Esophagus (tissue), 2 donors: ENCODE results near the gene KCNJ16. TPM values are rescaled to one million over a fixed set of nuclear protein-coding genes. Genes with fewer than 3 reads are reported as not detected.

ENCODE experiments used
- H3K27ac ChIP-seq, 2 donors: one replicate each; pipeline ENCODE4 v1.5.1; 2013; ENCODE audit warnings: low read depth in 2 of 2, mild to moderate bottlenecking in 2 of 2, inconsistent platforms in 1 of 2, low read length in 1 of 2, moderate library complexity in 1 of 2
- H3K27me3 ChIP-seq, 2 donors: one replicate each; pipeline ENCODE4 v1.6.1; 2013; ENCODE audit warnings: low read length in 2 of 2, control low read depth in 1 of 2, mild to moderate bottlenecking in 1 of 2; ENCODE audit not compliant: insufficient read depth in 2 of 2, control insufficient read depth in 1 of 2
- H3K36me3 ChIP-seq, 2 donors: one replicate each; pipeline ENCODE4 v1.6.1; 2013; ENCODE audit warnings: low read length in 1 of 2; ENCODE audit not compliant: control insufficient read depth in 2 of 2, insufficient read depth in 2 of 2
- H3K4me1 ChIP-seq, 2 donors: one replicate each; pipeline ENCODE4 v1.6.1; 2013; ENCODE audit warnings: low read length in 1 of 2; ENCODE audit not compliant: control insufficient read depth in 2 of 2, insufficient read depth in 2 of 2
- H3K4me3 ChIP-seq, 2 donors: one replicate each; pipeline ENCODE4 v1.5.1; 2013; ENCODE audit warnings: low read length in 2 of 2, mild to moderate bottlenecking in 2 of 2, low read depth in 1 of 2, moderate library complexity in 1 of 2
- H3K9me3 ChIP-seq, 2 donors: one replicate each; pipeline ENCODE4 v1.6.1; 2013; ENCODE audit warnings: mild to moderate bottlenecking in 2 of 2, low read depth in 1 of 2, low read length in 1 of 2, moderate library complexity in 1 of 2; ENCODE audit not compliant: control insufficient read depth in 2 of 2, insufficient read depth in 1 of 2
- WGBS, 2 donors: extraction: QIAGEN DNeasy Blood & Tissue Kit; methylation state at CpG; one replicate each; pipeline ENCODE4 v1.1.7; 2013; 5-methylcytosine and 5-hydroxymethylcytosine counted together
- polyA plus RNA-seq, 2 donors: library from polyadenylated mRNA; stranded (reverse); fragments of 200-250 nt; gene quantifications; one replicate each; pipeline ENCODE4 v1.2.3, GENCODE V29; 2013
- donor health status: healthy with polysubstance abuse.
- donor health status: Bipolar disorder and iron deficiency.

KCNJ16 gene
- polyA plus RNA-seq, 2 donors = 0.04 to 0.08 TPM

DNA sequence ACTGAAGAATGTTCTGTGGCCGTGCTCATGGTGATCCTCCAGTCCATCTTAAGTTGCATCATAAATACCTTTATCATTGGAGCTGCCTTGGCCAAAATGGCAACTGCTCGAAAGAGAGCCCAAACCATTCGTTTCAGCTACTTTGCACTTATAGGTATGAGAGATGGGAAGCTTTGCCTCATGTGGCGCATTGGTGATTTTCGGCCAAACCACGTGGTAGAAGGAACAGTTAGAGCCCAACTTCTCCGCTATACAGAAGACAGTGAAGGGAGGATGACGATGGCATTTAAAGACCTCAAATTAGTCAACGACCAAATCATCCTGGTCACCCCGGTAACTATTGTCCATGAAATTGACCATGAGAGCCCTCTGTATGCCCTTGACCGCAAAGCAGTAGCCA lies 57.5 kb downstream of the KCNJ16 start:
- no peaks in the 10 kb centered on the region for H3K27me3 ChIP-seq
- 96 to 97% methylated on average over 11 of the region's 11 CpGs for WGBS, 2 donors

DNA sequence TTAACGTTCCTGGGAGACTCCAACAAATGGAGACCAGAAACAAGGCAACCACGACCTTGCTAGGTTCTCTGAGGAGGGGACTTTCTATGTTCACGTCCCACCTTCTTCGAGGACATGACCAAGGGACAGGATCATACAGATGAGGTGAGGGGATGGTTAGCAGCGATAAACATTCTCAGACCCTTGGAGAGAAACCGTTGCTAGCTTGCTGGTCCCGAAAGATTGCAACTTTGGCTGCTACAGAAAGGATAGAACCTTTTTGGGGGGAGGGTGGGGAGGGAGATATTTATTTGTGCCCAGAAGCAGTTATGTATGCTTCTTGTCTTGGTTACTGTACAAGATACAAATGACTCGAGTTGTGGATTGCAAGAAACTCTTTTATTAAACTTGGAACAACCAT lies 59.0 kb downstream of the KCNJ16 start:
- no peaks in the 10 kb centered on the region for H3K36me3 ChIP-seq
- WGBS, 2 donors = 85 to 86% methylated on average over 8 of the region's 8 CpGs

More for the DNA sequence above, 57.5 kb downstream of the KCNJ16 start:
- H3K4me3 ChIP-seq = no peak overlapping the region
- peaks cover 0 to under 1% of the 10 kb centered on the region in 2 donors for H3K4me1 ChIP-seq
- no peak overlapping the region for H3K27ac ChIP-seq
- H3K9me3 ChIP-seq = no peaks in the 10 kb centered on the region
- no peaks in the 10 kb centered on the region for H3K36me3 ChIP-seq

GRCh38 chr17:70134777-70135176 lies 59.8 kb downstream of the KCNJ16 start:
- H3K27me3 ChIP-seq = no peaks in the 10 kb centered on the region
- no peaks in the 10 kb centered on the region for H3K4me1 ChIP-seq
- no peak overlapping the region for H3K4me3 ChIP-seq
- H3K9me3 ChIP-seq = no peaks in the 10 kb centered on the region
- no peaks in the 10 kb centered on the region for H3K36me3 ChIP-seq
- no peak overlapping the region for H3K27ac ChIP-seq
- WGBS, 2 donors = 85 to 88% methylated on average over 1 of the region's 1 CpG

More for the DNA sequence above, 59.0 kb downstream of the KCNJ16 start:
- Histone ChIP-seq H3K9me3 (no peaks in the 10 kb centered on the region), H3K27ac (no peak overlapping the region), H3K27me3 (no peaks in the 10 kb centered on the region), H3K4me3 (no peak overlapping the region), H3K4me1 (no peaks in the 10 kb centered on the region)

GRCh38 chr17:70136131-70136530 lies 61.1 kb downstream of the KCNJ16 start:
- Histone ChIP-seq H3K4me1 (no peaks in the 10 kb centered on the region), H3K27ac (peak overlapping the region in 1 of 2 donors; percentile 44), H3K27me3 (no peaks in the 10 kb centered on the region)

DNA sequence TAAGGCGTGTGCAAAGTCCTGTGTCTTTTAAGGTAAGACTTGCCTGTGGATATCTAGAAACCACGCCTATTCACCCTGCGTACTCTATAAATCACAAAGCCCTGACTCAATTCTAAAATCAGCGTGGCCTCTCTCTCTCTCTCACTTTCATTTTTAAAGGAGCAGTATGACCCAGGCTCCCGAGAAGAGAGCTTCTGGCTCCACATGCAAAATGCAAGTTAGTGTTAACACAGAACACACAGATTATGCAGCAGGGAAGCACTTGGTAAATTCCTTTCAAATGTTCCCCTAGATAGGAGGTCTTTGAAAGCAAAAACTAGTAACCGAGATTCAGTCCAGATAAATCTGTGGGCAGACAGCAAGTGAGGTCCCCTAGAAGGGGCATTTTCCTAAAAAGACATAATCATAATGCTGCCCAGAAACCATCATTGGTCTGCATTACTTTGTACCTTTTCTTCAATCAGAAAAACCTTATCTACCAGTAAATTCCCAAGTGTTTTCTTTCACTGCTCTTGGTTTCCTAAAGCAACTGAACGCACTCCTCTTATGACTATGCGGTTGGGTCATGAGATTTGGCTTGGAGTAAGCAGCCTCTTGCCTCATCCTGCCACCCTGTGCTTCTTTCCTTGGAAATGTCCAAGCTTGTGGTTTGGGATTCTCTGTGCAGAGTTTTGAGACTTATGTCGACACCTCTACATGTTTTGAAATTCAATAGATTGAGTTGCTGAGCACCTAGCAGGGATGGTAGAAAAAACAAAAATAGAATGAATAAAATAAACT lies 62.6 kb downstream of the KCNJ16 start:
- Histone ChIP-seq H3K36me3 (no peaks in the 10 kb centered on the region), H3K27me3 (no peaks in the 10 kb centered on the region), H3K4me1 (no peaks in the 10 kb centered on the region), H3K9me3 (no peaks in the 10 kb centered on the region), H3K27ac (peak overlapping the region; percentile 15 to 66), H3K4me3 (peak overlapping the region in 1 of 2 donors; percentile 41)
- WGBS, 2 donors = 8 to 11% methylated on average over 9 of the region's 9 CpGs

More at GRCh38 chr17:70136131-70136530, 61.1 kb downstream of the KCNJ16 start:
- Histone ChIP-seq H3K9me3 (no peaks in the 10 kb centered on the region), H3K36me3 (no peaks in the 10 kb centered on the region), H3K4me3 (no peak overlapping the region)
- WGBS, 2 donors = 44 to 64% methylated on average over 5 of the region's 5 CpGs

- no peaks in the 10 kb centered on the region for H3K36me3 ChIP-seq
- WGBS, 2 donors = 58 to 65% methylated on average over 3 of the region's 3 CpGs
- no peaks in the 10 kb centered on the region for H3K4me1 ChIP-seq
- H3K27me3 ChIP-seq = no peaks in the 10 kb centered on the region
- H3K27ac ChIP-seq = peak overlapping the region; percentile 45 to 60
- no peak overlapping the region for H3K4me3 ChIP-seq
- no peaks in the 10 kb centered on the region for H3K9me3 ChIP-seq
These were observed 63.4 kb downstream of the KCNJ16 start for GRCh38 chr17:70138291-70138865.

- H3K27ac ChIP-seq = no peak overlapping the region
These were observed 64.5 kb downstream of the KCNJ16 start for GRCh38 chr17:70139449-70139993.

GRCh38 chr17:70144260-70144846 lies 69.3 kb downstream of the KCNJ16 start:
- Histone ChIP-seq H3K4me1 (no peaks in the 10 kb centered on the region), H3K36me3 (no peaks in the 10 kb centered on the region), H3K27ac (no peak overlapping the region), H3K9me3 (no peaks in the 10 kb centered on the region), H3K4me3 (no peak overlapping the region), H3K27me3 (no peaks in the 10 kb centered on the region)
- 17 to 22% methylated on average over 6 of the region's 6 CpGs for WGBS, 2 donors

More at GRCh38 chr17:70139449-70139993, 64.5 kb downstream of the KCNJ16 start:
- Histone ChIP-seq H3K36me3 (no peaks in the 10 kb centered on the region), H3K4me3 (no peak overlapping the region), H3K9me3 (no peaks in the 10 kb centered on the region), H3K27me3 (no peaks in the 10 kb centered on the region), H3K4me1 (no peaks in the 10 kb centered on the region)
- 35 to 45% methylated on average over 3 of the region's 3 CpGs for WGBS, 2 donors

- no peaks in the 10 kb centered on the region for H3K36me3 ChIP-seq
- H3K4me1 ChIP-seq = no peaks in the 10 kb centered on the region
- WGBS, 2 donors = 92 to 93% methylated on average over 3 of the region's 3 CpGs
- H3K27ac ChIP-seq = no peak overlapping the region
- no peak overlapping the region for H3K4me3 ChIP-seq
- H3K27me3 ChIP-seq = no peaks in the 10 kb centered on the region
- no peaks in the 10 kb centered on the region for H3K9me3 ChIP-seq
These were observed 78.2 kb downstream of the KCNJ16 start for GRCh38 chr17:70153210-70153609.
